Body of pancreas (tissue), 4 donors: ENCODE measurements around the gene FHL2.

ENCODE experiments used
- CTCF ChIP-seq, 7 experiments: fragments of 450-650 bp in 4 of 7; fragments of 200-600 bp in 3 of 7; sonication (generic) in 3 of 7; IDR thresholded peaks; one replicate each; pipeline ENCODE4 v1.5.1; 2016 to 2019; ENCODE audit warnings: antibody characterized with exemption in 7 of 7
- POLR2A ChIP-seq, 3 donors: fragments of 450-650 bp; IDR thresholded peaks; one replicate each; pipeline ENCODE4 v1.6.1; 2016; ENCODE audit warnings: antibody characterized with exemption in 3 of 3, mild to moderate bottlenecking in 2 of 3

GRCh38 chr2:105394951-105395611 is 3.8 kb downstream of the FHL2 start:
- TF ChIP-seq CTCF (IDR thresholded peaks at IDR 0.05) (no peak), POLR2A (IDR thresholded peaks at IDR 0.05) (no peak)
